ENCODE measurements around the gene GPR143. TPM values are rescaled to one million over a fixed set of nuclear protein-coding genes. Genes with fewer than 3 reads are reported as not detected.

The GPR143 gene
- total RNA-seq, 1 experiment from 2014 or later: 1.8 TPM

- CTCF ChIA-PET: no interaction called here
These were observed 82.8 kb downstream of the GPR143 start for GRCh38 chrX:9682861-9683260.

More at GRCh38 chrX:9682861-9683260, 82.8 kb downstream of the GPR143 start:
- H4K20me1 ChIP-seq (ENCODE audit: insufficient read depth): no peaks in the 10 kb centered on the region
- H3K9me2 ChIP-seq (ENCODE audit: insufficient read depth): no peaks in the 10 kb centered on the region
- ATAC-seq: no peak
- intact Hi-C loops (cut with micrococcal nuclease): no loop called here
- H2AFZ ChIP-seq (ENCODE audit: low read depth, low read length, poor library complexity, severe bottlenecking): no peak overlapping the region
- no peaks in the 10 kb centered on the region for H3K36me3 ChIP-seq (ENCODE audit: control insufficient read depth in 1 of 2, insufficient read depth in 2 of 2, low read length in 2 of 2)
- ChIA-PET RAD21 (ENCODE audit: low non-redundant PET in 1 of 2, low total read pairs in 2 of 2, uncharacterized antibody in 2 of 2, unreplicated experiment in 2 of 2) (no interaction called here), POLR2A (no interaction called here)
- no peaks in the 10 kb centered on the region for H3K27me3 ChIP-seq (ENCODE audit: insufficient read depth, low read length)
- no peak overlapping the region for H3K9ac ChIP-seq (ENCODE audit: low read length)
- no peak for DNase-seq (ENCODE audit: low read depth, low spot score)
- no peaks in the 10 kb centered on the region for H3K9me3 ChIP-seq (ENCODE audit: control insufficient read depth in 1 of 2, insufficient read depth in 1 of 2, low read depth in 1 of 2, low read length in 2 of 2)
- BruUV-seq (replicated peaks): no TSS peak
- no peaks in the 10 kb centered on the region for H3K4me1 ChIP-seq (ENCODE audit: control insufficient read depth in 1 of 2, insufficient read depth in 2 of 2, low read length in 2 of 2)
- TF ChIP-seq ZFX (IDR thresholded peaks at IDR 0.05) (no peak), MAX (IDR thresholded peaks at IDR 0.05) (no peak), SIN3A (IDR thresholded peaks at IDR 0.05; ENCODE audit: low read depth) (no peak), ZNF274 (IDR thresholded peaks at IDR 0.05; ENCODE audit: low read depth, low read length) (no peak), CTCF (IDR thresholded peaks at IDR 0.05 in 2 of 3, conservative IDR thresholded peaks at IDR 0.05 in 1 of 3; ENCODE audit: borderline replicate concordance in 1 of 3, insufficient read depth in 1 of 3, low read depth in 2 of 3, low read length in 2 of 3) (no peak), CBX3 (IDR thresholded peaks at IDR 0.05; ENCODE audit: low read depth) (no peak), SP1 (IDR thresholded peaks at IDR 0.05; ENCODE audit: low read depth) (no peak), SRF (IDR thresholded peaks at IDR 0.05; ENCODE audit: low read depth) (no peak), JUND (IDR thresholded peaks at IDR 0.05) (no peak), REST (IDR thresholded peaks at IDR 0.05; ENCODE audit: low read depth) (no peak), FOSL1 (IDR thresholded peaks at IDR 0.05; ENCODE audit: low read depth) (no peak), TCF7L2 (IDR thresholded peaks at IDR 0.05; ENCODE audit: borderline replicate concordance, extremely low read depth, insufficient read depth, insufficient read length) (no peak), RAD21 (IDR thresholded peaks at IDR 0.05; ENCODE audit: low read depth) (no peak), EZH2phosphoT487 (IDR thresholded peaks at IDR 0.05; ENCODE audit: borderline replicate concordance) (no peak), EGR1 (IDR thresholded peaks at IDR 0.05; ENCODE audit: low read depth) (no peak)
- H3K4me3 ChIP-seq (replicated peaks in 1 of 2; ENCODE audit: low read depth in 1 of 2, low read length in 2 of 2): no peak overlapping the region
- H3K4me2 ChIP-seq (ENCODE audit: low read length): no peak overlapping the region
- no peaks in the 10 kb centered on the region for H3K79me2 ChIP-seq (ENCODE audit: insufficient read depth, low read length)
- H3K27ac ChIP-seq (ENCODE audit: low read depth, low read length): no peak overlapping the region
